GM12874 (cell line): ENCODE results near the gene C1QTNF9.

Experiments used
- TF ChIP-seq, protein P1 (sequence below): IDR thresholded peaks from 2 replicates; pipeline ENCODE4 v1.5.1; 2011; ENCODE audit warnings: low read depth, mild to moderate bottlenecking, control low read depth, low read length, moderate library complexity; ENCODE audit not compliant: insufficient read depth

The C1QTNF9 gene

DNA sequence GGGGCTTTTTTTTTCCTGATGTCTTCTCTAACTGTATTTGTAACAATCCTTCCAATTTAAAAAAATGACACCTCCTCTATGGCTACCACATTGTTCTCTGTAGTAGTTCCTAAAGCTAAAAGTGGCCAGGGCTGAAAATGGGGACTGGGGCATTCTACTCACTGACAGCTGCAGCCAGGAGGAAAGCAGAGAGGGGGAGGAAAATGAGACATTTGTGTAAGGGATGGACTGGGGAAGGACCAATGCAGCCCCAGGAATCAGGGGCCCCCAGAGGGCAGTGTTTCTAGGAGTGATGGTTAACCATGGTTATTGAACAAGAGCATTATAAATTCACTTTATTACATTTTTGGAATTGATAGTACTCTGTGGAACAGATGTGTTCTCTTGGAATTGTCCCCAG, 34.3 kb upstream of the C1QTNF9 start:
- TF ChIP-seq, protein P1, sequence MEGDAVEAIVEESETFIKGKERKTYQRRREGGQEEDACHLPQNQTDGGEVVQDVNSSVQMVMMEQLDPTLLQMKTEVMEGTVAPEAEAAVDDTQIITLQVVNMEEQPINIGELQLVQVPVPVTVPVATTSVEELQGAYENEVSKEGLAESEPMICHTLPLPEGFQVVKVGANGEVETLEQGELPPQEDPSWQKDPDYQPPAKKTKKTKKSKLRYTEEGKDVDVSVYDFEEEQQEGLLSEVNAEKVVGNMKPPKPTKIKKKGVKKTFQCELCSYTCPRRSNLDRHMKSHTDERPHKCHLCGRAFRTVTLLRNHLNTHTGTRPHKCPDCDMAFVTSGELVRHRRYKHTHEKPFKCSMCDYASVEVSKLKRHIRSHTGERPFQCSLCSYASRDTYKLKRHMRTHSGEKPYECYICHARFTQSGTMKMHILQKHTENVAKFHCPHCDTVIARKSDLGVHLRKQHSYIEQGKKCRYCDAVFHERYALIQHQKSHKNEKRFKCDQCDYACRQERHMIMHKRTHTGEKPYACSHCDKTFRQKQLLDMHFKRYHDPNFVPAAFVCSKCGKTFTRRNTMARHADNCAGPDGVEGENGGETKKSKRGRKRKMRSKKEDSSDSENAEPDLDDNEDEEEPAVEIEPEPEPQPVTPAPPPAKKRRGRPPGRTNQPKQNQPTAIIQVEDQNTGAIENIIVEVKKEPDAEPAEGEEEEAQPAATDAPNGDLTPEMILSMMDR, result no peak

DNA sequence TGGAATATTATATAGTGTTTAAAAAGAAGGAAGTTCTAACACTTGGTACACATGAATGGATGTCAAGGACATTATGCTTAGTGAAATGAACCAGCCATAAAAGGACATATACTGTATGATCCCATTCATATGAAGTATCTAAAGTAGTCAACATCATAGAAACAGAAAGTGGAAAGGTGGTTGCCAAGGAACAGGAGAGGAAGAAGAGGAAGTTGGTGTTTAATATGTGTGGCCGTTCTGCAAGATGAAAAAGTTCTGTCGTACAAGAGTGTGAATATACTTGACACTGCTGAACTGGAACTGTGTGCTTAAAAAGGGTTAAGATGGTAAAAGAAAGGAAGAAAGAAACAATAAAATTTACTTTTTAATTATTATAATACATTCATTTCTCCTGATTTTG, 33.1 kb upstream of the C1QTNF9 start:
- TF ChIP-seq, protein P1, result no peak

DNA sequence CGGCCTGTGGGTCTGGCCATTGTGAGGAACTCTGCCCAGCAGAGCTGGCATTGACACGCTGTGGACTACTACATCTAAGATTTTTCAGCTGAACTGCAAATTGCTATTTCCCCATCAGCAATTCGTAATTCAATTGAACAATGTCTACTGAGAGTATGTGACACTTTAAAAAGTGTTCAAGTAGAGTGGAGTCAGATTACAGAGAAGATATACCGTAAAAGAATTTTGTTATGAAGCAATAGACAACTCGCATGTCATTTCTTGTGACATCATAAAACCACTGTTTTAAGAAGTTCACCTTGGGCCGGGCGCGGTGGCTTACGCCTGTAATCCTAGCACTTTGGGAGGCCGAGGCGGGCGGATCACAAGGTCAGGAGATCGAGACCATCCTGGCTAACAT, 32.5 kb upstream of the C1QTNF9 start:
- TF ChIP-seq, protein P1, result no peak

DNA sequence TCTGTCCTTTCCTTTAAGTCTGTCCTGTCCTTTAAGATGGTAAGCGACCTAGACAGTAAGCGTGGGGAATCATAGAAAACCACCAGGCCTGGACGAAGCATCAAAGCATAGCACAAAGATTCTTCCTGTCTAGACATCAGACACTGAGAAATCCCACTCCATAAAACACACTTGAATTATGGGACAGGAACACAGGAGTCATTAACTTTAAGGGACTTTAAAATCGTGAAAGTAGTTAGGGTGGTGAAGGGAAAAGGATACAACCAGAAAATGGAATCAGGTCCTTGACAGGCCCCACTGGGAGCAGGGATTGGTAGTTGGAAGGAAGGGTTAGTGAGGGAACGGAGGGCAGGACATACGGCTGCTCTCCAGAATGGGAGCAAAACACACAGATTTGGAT, 31.6 kb upstream of the C1QTNF9 start:
- TF ChIP-seq, protein P1, result no peak

DNA sequence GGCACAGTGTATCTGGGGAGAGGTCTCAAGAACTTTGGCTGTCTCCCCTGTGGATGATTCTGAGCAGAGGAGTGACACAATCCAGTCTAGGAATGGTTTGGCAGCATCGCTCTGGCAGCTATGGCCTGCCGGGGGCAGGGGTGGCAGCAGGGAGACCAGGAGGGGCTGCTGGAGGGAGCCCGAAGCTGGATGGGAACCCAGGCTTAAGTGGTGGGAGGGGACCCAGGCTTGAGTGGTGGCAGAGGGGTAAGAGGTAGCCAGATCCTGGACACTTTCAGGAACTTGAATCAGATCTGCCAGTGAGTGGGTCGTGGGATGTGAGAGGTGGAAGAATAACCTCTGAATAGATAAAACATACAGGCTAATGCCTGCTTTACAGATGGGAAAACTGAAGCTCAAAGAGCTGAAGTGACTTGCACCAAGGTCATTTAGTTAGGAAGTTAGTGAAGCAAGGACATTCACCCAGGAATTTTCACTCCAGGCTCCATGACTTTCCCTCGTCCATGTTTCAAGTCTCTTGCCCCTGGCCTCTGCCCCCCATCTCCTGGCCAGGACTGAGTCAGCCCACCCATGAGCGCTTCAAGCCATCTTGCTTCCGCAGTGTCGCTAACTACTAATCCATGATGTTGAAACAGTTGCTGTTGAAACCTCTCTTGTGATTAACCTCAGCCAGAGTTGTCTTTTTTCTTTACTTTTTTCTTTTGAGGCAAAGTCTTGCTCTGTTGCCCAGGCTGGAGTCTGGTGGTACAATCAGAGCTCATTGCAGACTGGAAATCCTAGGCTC, 29.9 kb upstream of the C1QTNF9 start:
- TF ChIP-seq, protein P1, result no peak

DNA sequence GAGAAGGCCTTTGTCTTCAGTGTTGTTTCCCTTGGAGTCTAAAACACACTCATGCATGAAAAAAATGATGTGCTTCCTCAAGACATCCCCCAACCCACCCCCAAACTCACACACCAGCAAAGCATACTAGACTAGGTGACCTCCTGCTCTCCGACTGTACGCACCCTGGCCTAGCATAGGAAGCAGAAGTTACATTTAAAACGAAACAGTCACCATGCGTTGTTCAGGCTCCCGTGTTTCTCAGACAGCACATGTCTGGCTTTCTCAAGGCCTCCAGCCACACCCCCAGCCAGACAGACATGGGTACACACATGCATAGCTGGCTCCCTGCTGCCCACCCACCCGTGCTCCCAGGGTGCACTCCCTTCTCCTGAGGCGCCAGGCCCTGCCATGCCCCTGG, 28.7 kb upstream of the C1QTNF9 start:
- TF ChIP-seq, protein P1, result no peak

DNA sequence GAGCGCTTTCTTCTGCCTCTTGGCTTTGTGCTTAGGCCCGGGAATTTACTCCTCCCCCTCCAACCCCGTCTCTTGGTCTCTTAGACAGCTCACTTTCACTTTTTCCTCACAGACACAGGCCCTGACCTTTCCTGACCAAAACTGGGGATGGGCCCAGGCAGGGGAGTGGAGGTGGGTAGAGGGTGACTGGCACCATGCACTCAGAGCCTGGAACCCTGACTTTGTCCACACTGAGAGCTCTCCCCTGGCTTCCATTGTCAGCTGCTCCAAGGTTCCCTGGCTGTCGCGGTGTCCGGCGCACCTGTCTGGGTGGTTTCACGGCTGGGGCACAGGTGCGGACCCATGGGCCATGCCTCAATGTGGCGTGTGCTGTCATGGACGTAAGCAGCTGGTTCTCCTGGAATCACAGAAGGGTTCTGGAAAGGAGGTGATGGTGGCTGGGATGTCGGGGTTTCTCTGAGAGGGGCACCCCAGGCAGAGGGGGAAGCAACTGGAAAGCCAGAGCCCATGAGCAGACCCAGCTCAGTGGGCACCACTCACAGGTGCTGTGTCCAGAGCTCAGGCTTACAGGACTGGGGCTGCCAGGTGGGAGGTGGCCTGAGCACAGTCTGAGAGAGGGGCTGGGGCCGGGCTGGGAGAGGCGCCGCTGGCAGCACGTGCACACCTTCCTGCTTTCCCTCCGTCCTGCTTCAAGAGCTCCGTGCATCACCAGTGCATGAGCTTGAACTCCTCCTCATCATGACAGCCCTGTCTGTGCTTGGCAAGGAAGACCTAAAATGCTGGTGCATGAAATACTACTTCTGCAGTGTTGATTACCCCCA, 28.0 kb upstream of the C1QTNF9 start:
- TF ChIP-seq, protein P1, result no peak
